GM23248 (cell line): Measurements from ENCODE around the gene RBBP8NL.

Experiments used
- EZH2 ChIP-seq: fragments of 200-600 bp; sonication (generic); IDR thresholded peaks from 2 replicates; pipeline ENCODE4 v1.6.1; 2018; ENCODE audit warnings: antibody characterized with exemption, mild to moderate bottlenecking; ENCODE audit not compliant: insufficient read depth, poor library complexity, severe bottlenecking
- EZH2phosphoT487 ChIP-seq: fragments of 200-600 bp; sonication (generic); IDR thresholded peaks from 2 replicates; pipeline ENCODE4 v1.6.1; 2018; ENCODE audit warnings: antibody characterized with exemption, moderate library complexity, mild to moderate bottlenecking, low read depth; ENCODE audit not compliant: insufficient read depth

GRCh38 chr20:62417981-62418708 lies 9.2 kb downstream of the RBBP8NL start:
- TF ChIP-seq EZH2 (no peak), EZH2phosphoT487 (no peak)
